Fibroblast of villous mesenchyme (primary cell): ENCODE measurements around the gene C1QL1. TPM values are rescaled to one million over a fixed set of nuclear protein-coding genes. Genes with fewer than 3 reads are reported as not detected.

ENCODE experiments used
- DNase-seq: peaks from one replicate; pipeline ENCODE4 v3.0.0-alpha.2; 2010; ENCODE audit warnings: low read depth
- H3K4me3 ChIP-seq: 2 replicates; pipeline ENCODE4 v1.5.1; 2011; ENCODE audit warnings: low read depth, mild to moderate bottlenecking, low read length
- total RNA-seq: library from RNA; depleted of rRNA; stranded (reverse); fragments of >200 nt; gene quantifications from 2 replicates; pipeline ENCODE4 v1.2.3, GENCODE V29; 2012
- TF ChIP-seq, protein P1 (sequence below): IDR thresholded peaks from 2 replicates; pipeline ENCODE4 v1.5.1; 2012; ENCODE audit warnings: low read depth, mild to moderate bottlenecking, low read length; ENCODE audit not compliant: insufficient read depth

The C1QL1 gene
- total RNA-seq, 1 donor = 0.43 TPM

DNA sequence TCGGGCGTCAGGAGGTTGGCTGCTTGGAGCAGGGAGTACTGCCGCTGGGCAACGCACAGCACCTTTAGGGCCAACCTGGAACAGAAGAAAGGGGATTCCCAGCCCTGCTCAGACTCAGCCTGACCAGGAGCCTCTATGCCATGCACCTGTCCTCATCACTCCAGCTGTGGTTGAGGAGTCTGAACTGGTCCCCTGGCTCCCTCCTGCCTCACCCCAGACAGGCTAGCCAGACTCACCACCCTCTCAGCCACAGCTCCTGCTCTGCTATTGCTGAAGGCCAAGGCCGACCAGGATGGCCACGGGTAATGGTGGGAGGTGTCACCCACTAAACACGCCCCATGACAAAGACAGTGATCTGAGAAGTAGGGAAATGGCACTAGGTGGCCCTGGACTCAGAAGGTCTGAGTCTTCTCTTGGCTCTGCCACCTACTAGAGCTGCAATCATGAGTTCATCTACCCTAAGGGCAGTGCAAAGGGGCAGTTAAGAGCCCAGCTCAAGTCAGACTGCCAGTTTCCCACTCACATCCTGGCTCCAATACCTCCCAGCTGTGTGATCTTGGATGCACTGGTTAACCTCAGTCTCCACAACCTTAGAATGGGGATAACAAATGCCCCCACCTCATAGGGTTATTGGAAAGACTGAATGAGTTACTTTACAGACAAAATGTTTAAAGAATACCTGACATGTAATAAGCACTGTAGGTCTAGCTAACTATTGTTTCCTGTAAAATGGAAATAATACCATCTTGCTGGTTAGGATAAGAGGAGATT, 39.0 kb downstream of the C1QL1 start:
- no peak for DNase-seq
- TF ChIP-seq, protein P1, sequence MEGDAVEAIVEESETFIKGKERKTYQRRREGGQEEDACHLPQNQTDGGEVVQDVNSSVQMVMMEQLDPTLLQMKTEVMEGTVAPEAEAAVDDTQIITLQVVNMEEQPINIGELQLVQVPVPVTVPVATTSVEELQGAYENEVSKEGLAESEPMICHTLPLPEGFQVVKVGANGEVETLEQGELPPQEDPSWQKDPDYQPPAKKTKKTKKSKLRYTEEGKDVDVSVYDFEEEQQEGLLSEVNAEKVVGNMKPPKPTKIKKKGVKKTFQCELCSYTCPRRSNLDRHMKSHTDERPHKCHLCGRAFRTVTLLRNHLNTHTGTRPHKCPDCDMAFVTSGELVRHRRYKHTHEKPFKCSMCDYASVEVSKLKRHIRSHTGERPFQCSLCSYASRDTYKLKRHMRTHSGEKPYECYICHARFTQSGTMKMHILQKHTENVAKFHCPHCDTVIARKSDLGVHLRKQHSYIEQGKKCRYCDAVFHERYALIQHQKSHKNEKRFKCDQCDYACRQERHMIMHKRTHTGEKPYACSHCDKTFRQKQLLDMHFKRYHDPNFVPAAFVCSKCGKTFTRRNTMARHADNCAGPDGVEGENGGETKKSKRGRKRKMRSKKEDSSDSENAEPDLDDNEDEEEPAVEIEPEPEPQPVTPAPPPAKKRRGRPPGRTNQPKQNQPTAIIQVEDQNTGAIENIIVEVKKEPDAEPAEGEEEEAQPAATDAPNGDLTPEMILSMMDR = no peak
- H3K4me3 ChIP-seq = no peak overlapping the region

DNA sequence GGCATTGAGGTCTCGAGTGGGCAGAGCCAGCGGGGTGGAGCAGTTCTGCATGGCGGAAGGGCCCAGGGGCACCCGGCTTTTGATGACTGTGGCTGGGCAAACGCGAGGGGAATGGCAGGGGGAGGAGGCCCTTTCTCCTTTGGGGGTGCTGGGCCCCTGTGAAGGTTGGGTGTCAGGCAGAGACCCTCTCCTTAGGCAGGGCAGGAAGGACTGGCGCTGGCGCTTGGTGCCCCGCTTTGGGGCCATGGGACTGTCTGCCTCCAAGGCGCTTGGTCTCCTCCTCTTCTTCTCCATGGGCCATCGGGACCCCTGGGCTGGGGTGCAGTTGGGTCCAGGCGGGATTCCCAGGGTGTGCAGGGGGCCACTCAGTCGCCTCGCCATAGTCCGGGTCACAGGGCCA, 40.0 kb downstream of the C1QL1 start:
- TF ChIP-seq, protein P1 = no peak
- no peak for DNase-seq
- H3K4me3 ChIP-seq = no peak overlapping the region

DNA sequence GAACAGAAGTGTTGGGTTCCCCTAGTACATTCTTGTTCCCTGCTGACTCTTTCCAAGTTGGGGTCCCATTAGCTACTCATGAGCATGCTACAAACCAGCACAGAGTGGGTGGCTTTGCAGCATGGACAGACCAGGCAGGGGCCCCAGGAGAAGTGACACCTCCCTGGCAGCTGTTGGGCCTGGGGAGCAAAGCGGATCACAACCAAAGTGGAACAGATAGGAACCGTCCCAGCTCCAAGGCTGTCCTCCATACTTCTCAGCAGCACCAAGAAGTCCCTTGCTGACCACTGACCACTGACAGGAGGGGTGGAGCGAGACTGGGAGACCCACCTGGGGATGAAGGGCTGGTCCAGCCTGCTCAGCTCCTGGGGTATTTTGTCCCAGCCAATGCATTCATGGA, 40.4 kb downstream of the C1QL1 start:
- DNase-seq = no peak
- TF ChIP-seq, protein P1 = no peak
- H3K4me3 ChIP-seq = no peak overlapping the region

DNA sequence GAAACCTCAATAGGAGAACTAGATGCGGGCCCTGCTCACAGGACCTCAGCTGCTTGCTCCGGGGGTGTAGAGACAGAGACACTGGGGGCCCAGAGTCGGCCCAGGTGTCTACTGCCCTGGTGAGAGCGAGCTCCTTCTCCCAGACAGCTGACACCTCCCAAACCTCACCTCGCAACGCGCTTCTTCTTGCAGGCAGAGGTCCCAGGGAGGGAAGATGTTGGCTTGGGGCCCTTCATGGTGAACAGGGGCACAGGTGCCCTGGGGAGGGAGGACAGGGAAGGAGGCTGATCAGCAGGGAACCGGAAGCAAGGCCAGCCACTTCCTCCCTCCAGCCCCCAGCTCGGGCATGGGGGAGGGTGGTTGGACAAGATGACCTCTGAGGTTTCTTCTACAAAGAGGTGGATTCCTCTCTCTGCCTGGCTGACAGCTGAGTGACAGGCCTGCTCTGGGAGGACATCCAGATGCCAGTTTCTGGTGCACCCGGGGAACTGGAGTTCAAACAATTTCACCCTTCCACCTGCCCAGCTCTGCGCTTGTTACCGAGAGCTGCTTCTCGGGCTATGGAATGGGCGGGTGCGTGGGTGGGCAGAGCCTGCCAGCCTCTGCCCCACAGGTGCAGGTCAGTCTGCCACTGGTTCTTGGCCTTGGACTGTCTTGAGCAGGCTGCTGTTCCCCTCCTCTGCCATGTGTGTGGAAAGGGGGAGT, 41.1 kb downstream of the C1QL1 start:
- DNase-seq = no peak
- TF ChIP-seq, protein P1 = no peak
- H3K4me3 ChIP-seq = no peak overlapping the region

DNA sequence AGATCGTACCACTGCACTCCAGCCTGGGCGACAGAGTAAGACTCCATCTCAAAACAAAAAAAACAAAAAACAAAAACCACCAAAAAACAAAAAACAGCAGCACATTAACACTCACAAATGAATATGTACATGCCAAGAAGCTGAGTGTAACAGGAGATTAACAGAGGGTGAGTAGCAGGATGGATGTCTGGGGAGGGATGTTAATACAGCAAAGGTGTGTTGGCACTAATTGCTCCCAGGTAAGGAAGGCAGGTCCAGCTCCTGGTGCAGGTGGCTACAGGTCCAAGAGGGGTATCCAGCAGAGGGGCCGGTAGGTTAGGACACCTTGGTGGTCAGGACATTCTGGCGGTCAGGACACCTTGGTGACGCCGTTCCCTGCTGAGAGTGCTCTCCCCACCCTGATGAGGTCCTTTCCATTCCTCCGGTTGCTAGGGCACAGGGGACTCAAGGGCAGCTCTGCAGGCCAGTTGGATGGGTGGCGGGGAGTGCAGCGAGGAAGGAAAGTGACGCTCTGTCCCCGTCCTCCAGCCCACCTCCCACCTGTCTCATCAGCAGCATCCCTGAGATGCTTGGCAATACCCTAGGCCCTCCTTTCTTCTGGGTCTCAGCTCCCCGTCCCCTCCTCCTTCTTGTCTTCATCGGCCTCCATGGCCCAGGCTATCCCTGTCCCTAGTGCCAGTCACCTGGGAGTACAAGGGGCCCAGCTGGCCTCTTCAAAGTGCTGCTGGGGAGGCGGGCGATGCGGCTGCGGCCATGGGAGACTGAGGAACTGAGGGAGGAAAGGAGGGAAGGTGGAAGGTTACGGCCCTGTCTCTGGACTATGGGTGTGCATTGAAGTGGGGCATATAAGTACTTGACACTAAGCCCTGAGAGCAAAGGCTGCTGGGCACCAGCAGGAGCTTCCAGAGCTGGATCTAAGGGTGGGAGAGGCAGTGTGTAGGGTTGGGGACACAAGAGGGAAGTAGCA, 42.1 kb downstream of the C1QL1 start:
- TF ChIP-seq, protein P1 = no peak
- H3K4me3 ChIP-seq = no peak overlapping the region
- DNase-seq = no peak

DNA sequence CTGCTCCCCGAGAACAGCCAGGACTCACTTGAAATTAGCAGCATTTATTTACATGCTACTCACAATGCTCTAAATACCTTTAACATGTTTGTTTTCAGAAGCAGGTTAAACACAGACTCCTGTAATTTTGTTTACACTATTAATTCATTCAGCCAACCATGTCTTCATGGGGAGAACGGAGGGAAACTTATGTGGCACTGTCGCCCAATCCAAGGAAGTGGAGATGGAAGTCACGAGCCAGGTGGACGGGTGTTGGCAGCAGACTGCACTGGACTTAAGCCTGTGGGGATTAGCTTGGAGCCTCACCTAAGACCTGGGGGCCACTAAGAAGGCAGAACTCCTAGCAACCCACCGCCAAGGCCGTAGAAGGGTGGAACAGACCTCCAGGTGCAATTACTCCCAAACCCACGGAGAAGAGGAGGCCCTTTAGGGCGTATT, 44.0 kb downstream of the C1QL1 start:
- DNase-seq = no peak
- TF ChIP-seq, protein P1 = no peak
- H3K4me3 ChIP-seq = no peak overlapping the region
